ENCODE measurements around the gene CNN3.

CNN3 gene

DNA sequence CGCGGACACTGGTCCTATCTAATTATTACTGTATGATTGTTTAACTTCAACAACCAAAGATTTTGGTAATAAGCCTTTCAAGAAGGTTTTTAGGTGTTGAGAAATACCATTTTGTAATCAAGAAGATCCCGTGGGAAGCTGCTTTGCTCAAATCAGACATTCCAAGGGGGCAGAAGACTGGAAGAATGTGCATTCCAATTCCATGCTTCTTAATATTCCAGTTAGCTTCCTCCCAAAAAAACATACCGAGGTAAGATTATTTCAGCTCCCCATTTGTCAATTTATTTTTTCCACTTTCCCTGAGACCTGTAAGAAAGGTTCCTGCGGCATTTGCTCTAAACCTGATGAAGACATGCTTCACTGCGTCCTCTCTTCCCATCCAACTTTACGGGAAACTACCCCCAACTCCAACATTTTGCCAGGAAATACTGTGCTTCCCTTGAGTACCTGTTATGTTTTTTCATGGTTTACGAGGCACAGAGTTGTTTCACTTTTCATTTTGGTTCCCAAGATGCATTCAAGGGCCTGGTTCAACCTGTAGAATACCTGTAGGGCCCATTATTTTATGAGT is 4.1 kb downstream of the CNN3 start:
- DNase-seq (ENCODE audit: low read depth), result no peak

- no peak for DNase-seq (ENCODE audit: low read depth)
Measured at GRCh38 chr1:94921977-94922376, 4.9 kb downstream of the CNN3 start.

DNA sequence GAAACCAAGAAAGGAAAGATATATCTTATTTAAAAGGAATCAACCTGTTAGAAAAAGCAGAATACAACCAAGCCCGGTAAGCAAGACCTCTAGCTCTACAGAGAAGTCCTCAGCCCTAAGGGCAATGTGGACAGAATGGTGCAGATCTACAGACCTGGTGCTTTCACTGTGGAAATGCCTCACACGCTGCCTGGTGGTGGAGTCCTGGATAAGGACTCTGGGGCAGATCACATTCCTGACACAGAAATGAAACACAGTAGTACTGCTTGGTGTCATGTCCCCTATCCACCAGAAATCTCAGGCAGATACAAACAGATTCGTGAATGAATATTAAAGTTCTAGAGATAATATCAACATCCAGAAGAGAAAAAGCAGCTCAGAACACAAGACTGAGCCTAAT is 6.8 kb downstream of the CNN3 start:
- DNase-seq (ENCODE audit: low read depth), result no peak

GRCh38 chr1:94919241-94920030 is 7.5 kb downstream of the CNN3 start:
- DNase-seq (ENCODE audit: low read depth), result no peak

- no peak for DNase-seq (ENCODE audit: low read depth)
Measured at GRCh38 chr1:94917251-94917650, 9.7 kb downstream of the CNN3 start.

GRCh38 chr1:94912263-94913184 is 14.4 kb downstream of the CNN3 start:
- DNase-seq (ENCODE audit: low read depth), result no peak

GRCh38 chr1:94909486-94909885 is 17.4 kb downstream of the CNN3 start:
- no peak for DNase-seq (ENCODE audit: low read depth)

DNA sequence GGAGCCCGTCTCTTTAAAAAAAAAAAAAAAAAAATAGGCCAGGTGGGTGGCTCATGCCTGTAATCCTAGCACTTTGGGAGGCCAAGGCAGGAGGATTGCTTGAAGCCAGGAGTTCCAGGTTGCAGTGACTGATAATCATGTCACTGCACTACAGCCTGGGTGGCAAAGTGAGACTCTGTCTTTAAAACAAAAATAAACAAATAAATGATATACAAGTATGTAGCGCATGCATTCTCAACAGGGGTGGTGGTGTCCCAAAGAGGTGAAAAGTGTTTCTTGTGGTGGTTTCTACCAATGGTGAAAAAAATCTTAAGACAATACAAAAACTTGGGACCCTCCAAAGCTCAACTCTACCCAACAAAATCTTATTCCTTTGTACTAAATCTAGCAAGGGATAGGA is 17.9 kb downstream of the CNN3 start:
- DNase-seq (ENCODE audit: low read depth), result no peak

- DNase-seq (ENCODE audit: low read depth), result no peak
Measured at GRCh38 chr1:94908190-94908589, 18.7 kb downstream of the CNN3 start.

GRCh38 chr1:94907136-94907535 is 19.8 kb downstream of the CNN3 start:
- DNase-seq (ENCODE audit: low read depth), result no peak

- DNase-seq (ENCODE audit: low read depth), result no peak
Measured at GRCh38 chr1:94906382-94906781, 20.5 kb downstream of the CNN3 start.

GRCh38 chr1:94905207-94905606 is 21.7 kb downstream of the CNN3 start:
- DNase-seq (ENCODE audit: low read depth), result no peak

DNA sequence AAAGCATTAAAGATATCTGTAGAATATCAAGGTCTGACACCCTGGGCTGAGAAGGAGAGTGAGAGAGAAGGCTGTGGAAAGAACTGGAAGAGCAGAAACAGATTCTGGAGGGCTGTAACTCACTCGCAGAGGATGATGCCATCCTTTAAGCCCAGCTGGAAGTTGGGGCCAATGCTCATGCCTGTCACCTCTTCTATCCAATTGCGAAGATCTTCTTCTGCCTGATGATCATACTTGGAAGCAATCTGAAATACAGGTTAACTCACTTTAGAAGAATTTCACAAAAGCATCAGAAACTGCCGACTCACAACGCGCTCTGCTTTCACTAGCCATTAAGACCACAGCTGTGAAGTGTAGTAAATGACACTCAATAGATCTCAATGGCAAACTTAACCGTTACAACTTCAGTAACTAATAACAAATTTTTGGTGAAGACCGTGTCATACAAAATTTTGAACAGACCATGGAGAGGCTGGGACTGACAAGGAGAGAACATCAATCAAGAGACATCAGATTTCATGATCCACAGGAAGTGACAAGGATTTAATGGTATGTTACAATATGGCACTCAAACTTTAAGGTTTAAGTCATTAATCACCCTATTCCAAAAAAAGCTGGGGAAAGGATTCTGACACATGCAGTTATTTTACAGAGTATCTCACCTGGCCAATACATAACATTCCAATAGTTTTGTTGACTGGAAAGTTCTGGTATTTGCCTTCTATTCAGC is 23.5 kb downstream of the CNN3 start:
- no peak for DNase-seq (ENCODE audit: low read depth)

DNA sequence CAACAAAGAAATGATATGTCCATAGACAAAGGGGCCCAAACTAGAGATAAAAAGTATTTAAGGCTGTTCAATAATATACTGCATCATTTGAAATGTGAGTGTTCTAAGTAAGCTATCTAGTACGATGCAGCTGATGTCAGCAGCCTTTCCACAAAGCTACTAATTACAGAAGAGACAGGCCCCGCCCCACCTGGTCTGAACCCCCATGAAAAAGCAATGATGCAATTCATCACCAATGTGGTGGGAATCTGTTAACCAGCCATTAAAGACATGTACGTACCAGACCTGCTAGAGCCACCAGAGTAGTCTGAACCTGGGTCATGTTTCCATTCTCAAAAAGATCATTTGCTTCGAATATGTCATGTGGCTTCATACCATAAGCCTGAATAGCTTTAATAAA is 25.1 kb downstream of the CNN3 start:
- no peak for DNase-seq (ENCODE audit: low read depth)

GRCh38 chr1:94899756-94900155 is 27.2 kb downstream of the CNN3 start:
- no peak for DNase-seq (ENCODE audit: low read depth)

DNA sequence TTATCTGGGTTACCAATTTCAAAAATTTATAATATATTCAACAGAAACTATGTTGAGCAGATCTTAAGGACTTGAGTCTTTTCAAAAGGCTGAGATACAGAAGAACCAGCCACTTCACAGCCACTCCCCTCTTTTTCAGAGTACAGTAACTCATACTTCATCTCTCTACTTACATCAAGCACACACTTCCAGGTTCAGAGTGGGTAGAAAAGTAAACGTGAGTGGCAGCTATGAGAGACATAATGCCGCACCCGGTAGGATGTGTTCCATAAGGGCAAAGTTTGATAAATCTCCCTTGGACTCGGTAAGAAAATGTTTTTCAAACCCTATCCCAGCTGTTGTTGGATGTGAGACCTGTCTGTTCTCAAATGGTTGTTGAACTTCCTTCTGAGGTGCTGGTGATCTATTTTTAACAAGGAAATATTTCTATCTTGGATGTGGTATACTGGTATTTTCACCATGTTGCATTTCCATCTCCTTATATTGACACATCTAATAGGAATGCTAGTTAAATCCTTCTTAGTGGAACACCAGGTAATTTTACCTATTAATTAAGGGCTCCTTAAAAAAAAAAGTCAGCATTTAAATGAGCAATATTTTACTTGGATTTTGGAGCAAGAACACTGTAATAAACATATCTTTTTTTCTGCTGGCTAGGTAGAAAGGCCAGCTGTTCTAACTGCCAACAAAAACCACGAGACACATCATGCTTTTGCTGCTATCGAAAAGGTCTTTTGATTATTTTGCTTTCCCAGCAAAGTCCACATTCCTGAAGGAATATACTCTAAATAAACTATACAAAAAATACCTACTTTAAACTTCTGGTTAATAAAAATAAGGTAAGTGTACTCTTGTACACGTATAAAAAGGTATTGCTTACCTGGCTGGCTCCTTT is 28.2 kb downstream of the CNN3 start:
- DNase-seq (ENCODE audit: low read depth), result no peak

GRCh38 chr1:94895518-94895917 is 31.4 kb downstream of the CNN3 start:
- DNase-seq (ENCODE audit: low read depth), result no peak

DNA sequence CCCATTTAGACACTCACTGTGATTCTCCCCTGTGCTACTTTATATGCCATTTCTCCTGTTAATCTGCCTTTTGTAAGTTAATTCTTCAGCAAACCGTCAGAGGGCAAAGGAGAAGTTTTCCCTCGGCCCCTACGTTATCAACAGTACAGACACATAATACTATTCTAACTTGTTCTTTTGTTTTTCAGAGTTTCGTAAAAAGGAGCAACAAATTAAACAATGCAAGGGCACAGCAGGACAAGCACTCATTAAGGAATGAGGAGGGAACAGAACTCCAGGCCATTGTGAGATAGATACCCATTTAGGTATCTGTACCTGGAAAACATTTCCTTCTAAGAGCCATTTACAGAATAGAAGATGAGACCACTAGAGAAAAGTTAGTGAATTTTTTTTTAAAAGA is 32.3 kb downstream of the CNN3 start:
- no peak for DNase-seq (ENCODE audit: low read depth)

DNA sequence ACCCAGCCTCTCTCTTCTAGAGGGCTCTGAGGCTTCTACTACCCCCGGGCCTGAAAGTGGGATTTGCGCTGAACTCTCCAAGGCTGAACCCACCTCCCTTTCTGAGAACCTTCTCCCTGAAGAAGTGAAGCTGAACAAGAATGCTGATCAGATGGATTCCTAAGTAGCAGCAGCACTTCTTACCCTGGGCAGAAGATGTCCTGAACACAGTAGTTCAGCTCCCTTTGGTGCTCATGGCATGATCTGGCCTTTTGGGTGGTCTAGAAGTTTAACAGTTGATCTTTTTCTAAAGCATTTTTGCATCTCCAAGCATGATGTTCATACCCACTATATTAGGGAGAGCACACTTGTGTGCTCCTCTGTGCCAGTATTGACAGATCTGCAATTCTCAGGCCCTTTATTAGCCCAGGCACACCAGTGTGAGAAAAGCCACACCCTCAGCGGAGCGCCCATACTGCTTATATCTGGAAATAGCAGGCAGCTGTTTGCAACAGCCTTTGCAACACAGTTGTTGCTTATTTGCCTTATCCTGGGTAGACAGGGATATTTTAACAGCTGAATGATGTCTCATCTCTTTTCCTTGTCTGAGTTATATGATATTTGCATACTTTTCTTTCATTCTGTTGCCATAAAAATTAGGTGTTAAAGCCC is 34.2 kb downstream of the CNN3 start:
- DNase-seq (ENCODE audit: low read depth), result no peak

DNA sequence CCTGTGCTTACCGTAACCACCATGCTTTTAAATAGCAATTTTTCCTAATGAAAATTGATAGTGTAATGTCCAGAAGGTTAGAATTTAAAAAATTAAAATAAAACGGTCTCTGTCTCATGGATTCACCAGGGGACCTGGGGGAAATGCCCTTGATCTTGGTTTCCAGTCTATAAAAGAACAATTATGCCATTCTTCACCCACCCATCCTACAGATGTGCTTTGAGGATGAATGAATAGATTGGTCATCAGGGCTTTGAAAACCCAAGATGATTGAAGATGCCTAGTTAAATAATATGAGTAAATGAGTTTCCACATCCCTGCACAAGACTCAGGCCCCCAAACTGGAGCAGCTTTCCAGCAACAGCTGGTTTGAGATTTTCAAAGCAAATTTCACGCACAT is 38.7 kb downstream of the CNN3 start:
- DNase-seq (ENCODE audit: low read depth), result no peak
